HL-60/S4 treated with phorbol 12-myristate 13-acetate at 8.2 ng/mL for 4 days and 3 days (cell line): ENCODE measurements around the gene PSMD13.

Experiments
- in situ Hi-C: fragments of 300-500 bp; cut with MboI; formaldehyde crosslinking; loops from 2 replicates; pipeline ENCODE4 v1.15.0; 2022; ENCODE audit warnings: low sequenced_read_pairs

The PSMD13 gene

GRCh38 chr11:203945-204586 is 32.7 kb upstream of the PSMD13 start:
- in situ Hi-C loops, result no loop called here

GRCh38 chr11:204587-205109 is 32.1 kb upstream of the PSMD13 start:
- in situ Hi-C loops, result no loop called here

- in situ Hi-C loops, result no loop called here
Measured at GRCh38 chr11:205221-206001, 31.4 kb upstream of the PSMD13 start.

GRCh38 chr11:206002-206384 is 30.8 kb upstream of the PSMD13 start:
- in situ Hi-C loops, result no loop called here

- in situ Hi-C loops, result no loop called here
Measured at GRCh38 chr11:206526-207207, 30.1 kb upstream of the PSMD13 start.

- in situ Hi-C loops, result no loop called here
Measured at GRCh38 chr11:207208-207862, 29.4 kb upstream of the PSMD13 start, which contains the start of the genes BET1L and RIC8A. TSS of gene BET1L (minus strand) at chr11:207399. CDS start at chr11:207321, 78 bp downstream. TSS of gene RIC8A (plus strand) at chr11:207708. CDS start at chr11:208855, 1,147 bp downstream.

- in situ Hi-C loops, result no loop called here
Measured at GRCh38 chr11:207863-208180, 29.0 kb upstream of the PSMD13 start.

- in situ Hi-C loops, result no loop called here
Measured at GRCh38 chr11:208181-208916, 28.4 kb upstream of the PSMD13 start.

GRCh38 chr11:208917-209260 is 27.9 kb upstream of the PSMD13 start:
- in situ Hi-C loops, result no loop called here

GRCh38 chr11:209275-210121 is 27.3 kb upstream of the PSMD13 start:
- in situ Hi-C loops, result no loop called here

- in situ Hi-C loops, result no loop called here
Measured at GRCh38 chr11:210122-210802, 26.5 kb upstream of the PSMD13 start.

GRCh38 chr11:210803-211180 is 26.0 kb upstream of the PSMD13 start:
- in situ Hi-C loops, result no loop called here

GRCh38 chr11:211295-211694 is 25.5 kb upstream of the PSMD13 start:
- in situ Hi-C loops, result no loop called here

- in situ Hi-C loops, result no loop called here
Measured at GRCh38 chr11:211741-212140, 25.0 kb upstream of the PSMD13 start.

- in situ Hi-C loops, result no loop called here
Measured at GRCh38 chr11:212150-213100, 24.4 kb upstream of the PSMD13 start.

- in situ Hi-C loops, result no loop called here
Measured at GRCh38 chr11:213111-213510, 23.7 kb upstream of the PSMD13 start.

- in situ Hi-C loops, result no loop called here
Measured at GRCh38 chr11:214083-214482, 22.7 kb upstream of the PSMD13 start.

GRCh38 chr11:215581-216037 is 21.2 kb upstream of the PSMD13 start:
- in situ Hi-C loops, result no loop called here
